H9 (cell line): ENCODE results near the gene PNMA8C. TPM values are rescaled to one million over a fixed set of nuclear protein-coding genes. Genes with fewer than 3 reads are reported as not detected.

Experiments
- DNase-seq: peaks from one replicate; pipeline ENCODE4 v3.0.0-alpha.2; 2017
- H2AFZ ChIP-seq: one replicate; pipeline ENCODE4 v1.6.1; 2013; ENCODE audit warnings: mild to moderate bottlenecking, low read length, control low read depth, moderate library complexity
- H2AK5ac ChIP-seq: 2 replicates; pipeline ENCODE4 v1.6.1; 2013; ENCODE audit warnings: low read length, control low read depth, mixed read lengths; ENCODE audit not compliant: insufficient read length
- H2BK120ac ChIP-seq: one replicate; pipeline ENCODE4 v1.6.1; 2013; ENCODE audit warnings: low read depth, mild to moderate bottlenecking, low read length, control low read depth, inconsistent platforms; ENCODE audit not compliant: poor library complexity, severe bottlenecking
- H2BK12ac ChIP-seq: 2 replicates; pipeline ENCODE4 v1.6.1; 2013; ENCODE audit warnings: low read length, control low read depth, mixed read lengths, low read depth; ENCODE audit not compliant: insufficient read length
- H2BK15ac ChIP-seq: 2 replicates; pipeline ENCODE4 v1.6.1; 2013; ENCODE audit warnings: low read depth, low read length, control low read depth
- H2BK20ac ChIP-seq: one replicate; pipeline ENCODE4 v1.6.1; 2013; ENCODE audit warnings: low read depth, mild to moderate bottlenecking, low read length, control low read depth, inconsistent platforms; ENCODE audit not compliant: poor library complexity, severe bottlenecking
- H2BK5ac ChIP-seq: 2 replicates; pipeline ENCODE4 v1.6.1; 2013; ENCODE audit warnings: low read length, control low read depth, mixed read lengths; ENCODE audit not compliant: insufficient read length
- H3K14ac ChIP-seq: 2 replicates; pipeline ENCODE4 v1.6.1; 2013; ENCODE audit warnings: low read length, control low read depth; ENCODE audit not compliant: insufficient read depth
- H3K18ac ChIP-seq: 2 replicates; pipeline ENCODE4 v1.6.1; 2013; ENCODE audit warnings: low read depth, mild to moderate bottlenecking, mixed read lengths, low read length, control low read depth; ENCODE audit not compliant: insufficient read length
- H3K23ac ChIP-seq: 2 replicates; pipeline ENCODE4 v1.6.1; 2013; ENCODE audit warnings: low read length, control low read depth, mixed read lengths, low read depth; ENCODE audit not compliant: insufficient read length
- H3K23me2 ChIP-seq: 2 replicates; pipeline ENCODE4 v1.6.1; 2013; ENCODE audit warnings: low read depth, mild to moderate bottlenecking, mixed read lengths, low read length, control low read depth; ENCODE audit not compliant: insufficient read length, poor library complexity, severe bottlenecking
- H3K27ac ChIP-seq: 2 replicates; pipeline ENCODE4 v1.5.1; 2013; ENCODE audit warnings: low read length, control low read depth, mixed read lengths, low read depth; ENCODE audit not compliant: insufficient read length
- H3K27me3 ChIP-seq: 2 replicates; pipeline ENCODE4 v1.6.1; 2013; ENCODE audit warnings: low read length, control low read depth, inconsistent platforms; ENCODE audit not compliant: insufficient read depth
- H3K4ac ChIP-seq: 2 replicates; pipeline ENCODE4 v1.6.1; 2013; ENCODE audit warnings: low read depth, mild to moderate bottlenecking, control low read depth, inconsistent platforms, low read length, moderate library complexity
- H3K4me1 ChIP-seq: 2 replicates; pipeline ENCODE4 v1.6.1; 2013; ENCODE audit warnings: low read length, control low read depth, inconsistent platforms; ENCODE audit not compliant: insufficient read depth
- H3K4me2 ChIP-seq: 2 replicates; pipeline ENCODE4 v1.6.1; 2013; ENCODE audit warnings: low read length, control low read depth, mixed read lengths; ENCODE audit not compliant: insufficient read length, insufficient read depth
- H3K56ac ChIP-seq: 2 replicates; pipeline ENCODE4 v1.6.1; 2013; ENCODE audit warnings: low read depth, mild to moderate bottlenecking, mixed read lengths, low read length, control low read depth; ENCODE audit not compliant: insufficient read length
- H3K79me1 ChIP-seq: 2 replicates; pipeline ENCODE4 v1.6.1; 2013; ENCODE audit warnings: low read depth, mild to moderate bottlenecking, moderate library complexity, low read length, control low read depth, inconsistent platforms; ENCODE audit not compliant: insufficient read depth, poor library complexity, severe bottlenecking
- H3K79me2 ChIP-seq: 2 replicates; pipeline ENCODE4 v1.6.1; 2013; ENCODE audit warnings: low read length, control low read depth, inconsistent platforms; ENCODE audit not compliant: insufficient read depth
- H3K9ac ChIP-seq: 2 replicates; pipeline ENCODE4 v1.6.1; 2013; ENCODE audit warnings: low read length, control low read depth, mixed read lengths; ENCODE audit not compliant: insufficient read length; ENCODE audit errors: extremely low read depth
- H3K9me3 ChIP-seq: one replicate; pipeline ENCODE4 v1.6.1; 2013; ENCODE audit warnings: low read depth, low read length, inconsistent platforms; ENCODE audit not compliant: control insufficient read depth
- H3T11ph ChIP-seq: one replicate; pipeline ENCODE4 v1.6.1; 2013; ENCODE audit warnings: mild to moderate bottlenecking, low read length, control low read depth, inconsistent platforms
- H4K20me1 ChIP-seq: one replicate; pipeline ENCODE4 v1.6.1; 2013; ENCODE audit not compliant: control insufficient read depth, insufficient read length, insufficient read depth
- H4K5ac ChIP-seq: 2 replicates; pipeline ENCODE4 v1.6.1; 2013; ENCODE audit warnings: low read depth, mild to moderate bottlenecking, mixed read lengths, low read length, control low read depth; ENCODE audit not compliant: insufficient read length
- H4K8ac ChIP-seq: replicated peaks from 2 replicates; pipeline ENCODE4 v1.6.1; 2013; ENCODE audit warnings: low read length, control low read depth, mixed read lengths, low read depth; ENCODE audit not compliant: insufficient read length
- H4K91ac ChIP-seq: 2 replicates; pipeline ENCODE4 v1.6.1; 2013; ENCODE audit warnings: low read depth, mild to moderate bottlenecking, moderate library complexity, mixed read lengths, low read length, control low read depth; ENCODE audit not compliant: insufficient read length
- H3K27ac Mint-ChIP-seq, 3 experiments: 2 replicates in 2 of 3; 3 replicates in 1 of 3; pipeline ENCODE4 v1.8.0; 2020 to 2021; ENCODE audit warnings: mixed read lengths in 3 of 3, mild to moderate bottlenecking in 1 of 3, moderate library complexity in 1 of 3
- H3K27me3 Mint-ChIP-seq: 2 replicates; pipeline ENCODE4 v1.8.0; 2021; ENCODE audit warnings: low read depth, mild to moderate bottlenecking, moderate library complexity, mixed read lengths
- H3K36me3 Mint-ChIP-seq, 3 experiments: 2 replicates in 2 of 3; 3 replicates in 1 of 3; pipeline ENCODE4 v1.8.0; 2020 to 2021; ENCODE audit warnings: low read depth in 3 of 3, mixed read lengths in 3 of 3; ENCODE audit not compliant: insufficient read depth in 1 of 3
- H3K4me1 Mint-ChIP-seq, 2 experiments: 2 replicates each; pipeline ENCODE4 v1.8.0; 2020; ENCODE audit warnings: mixed read lengths in 2 of 2
- H3K4me3 Mint-ChIP-seq, 2 experiments: 2 replicates in 1 of 2; 3 replicates in 1 of 2; pipeline ENCODE4 v1.8.0; 2020 to 2021; ENCODE audit warnings: mild to moderate bottlenecking in 2 of 2, mixed read lengths in 2 of 2, moderate library complexity in 1 of 2
- H3K9me3 Mint-ChIP-seq, 2 experiments: 2 replicates in 1 of 2; 3 replicates in 1 of 2; pipeline ENCODE4 v1.8.0; 2020; ENCODE audit warnings: mild to moderate bottlenecking in 2 of 2, mixed read lengths in 2 of 2, moderate library complexity in 1 of 2
- WGBS: extraction: QIAGEN DNeasy Blood & Tissue Kit; methylation state at CpG from one replicate; pipeline ENCODE4 v1.1.7; 2013; ENCODE audit warnings: missing lambda C conversion rate, low lambda C conversion rate, mixed read lengths; ENCODE audit not compliant: insufficient read length; ENCODE audit errors: extremely low coverage; 5-methylcytosine and 5-hydroxymethylcytosine counted together
- total RNA-seq: library from RNA; stranded (reverse); gene quantifications from 2 replicates; pipeline ENCODE4 v1.2.1, GENCODE V29; 2021
- TF ChIP-seq, protein P1 (sequence below): fragments of 200-600 bp; sonication (generic); conservative IDR thresholded peaks from 3 replicates; pipeline ENCODE4 v1.8.0; 2021; ENCODE audit warnings: antibody characterized with exemption, mild to moderate bottlenecking

Gene PNMA8C
- total RNA-seq, 1 experiment from 2014 or later = 1.8 TPM

DNA sequence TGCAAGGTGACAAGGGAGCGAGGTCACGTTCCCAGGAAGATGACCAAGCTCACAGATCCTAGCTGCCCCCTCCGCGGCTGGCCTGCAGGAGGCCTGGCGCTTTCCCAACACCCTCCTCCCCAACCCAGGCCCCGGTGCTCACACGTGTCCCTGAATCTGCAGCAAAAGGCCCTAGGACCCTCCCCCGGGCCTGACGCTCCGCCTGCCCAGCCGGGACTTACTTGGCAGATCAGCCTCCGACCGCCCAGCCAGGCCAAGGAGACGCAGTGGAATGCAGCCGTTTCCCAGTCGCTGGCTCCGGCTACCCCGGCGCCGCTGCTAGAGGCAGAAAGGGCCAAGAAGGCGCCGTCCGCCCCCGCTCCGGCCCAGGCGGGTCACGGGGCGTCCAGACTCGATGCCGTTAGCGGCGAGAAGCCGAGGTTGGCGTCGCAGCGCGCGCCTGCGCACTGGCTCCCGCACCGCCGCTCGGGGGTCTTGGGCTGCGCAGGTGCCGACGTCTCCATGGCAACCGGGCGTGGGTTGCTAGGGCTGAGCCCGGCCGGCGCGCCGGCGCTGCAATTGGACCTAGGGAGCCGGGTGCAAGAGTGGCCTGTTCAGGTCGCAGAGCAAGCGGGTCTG lies 42.5 kb upstream of the PNMA8C start, which contains the start of gene PNMA8A:
Gene PNMA8A, minus strand, starts transcription at position 448 of the 618 bp plus-strand sequence. CDS start 528 bp downstream, outside the sequence.
- peaks cover 12% of the 10 kb centered on the region for H3K27me3 Mint-ChIP-seq
- Histone ChIP-seq H3K14ac (peak within 1 kb of the TSS; percentile 76; the same call in 1 of the 2 replicates), H2AFZ (no peak within 1 kb of the TSS), H3K4ac (no peak within 1 kb of the TSS), H3K4me2 (peak within 1 kb of the TSS; percentile 60), H4K20me1 (no peaks in the 10 kb centered on the region), H4K8ac (no peak within 1 kb of the TSS), H3K27me3 (no peaks in the 10 kb centered on the region), H3K79me2 (no peaks in the 10 kb centered on the region), H4K91ac (no peak within 1 kb of the TSS), H3K9me3 (no peaks in the 10 kb centered on the region), H3T11ph (no peak within 1 kb of the TSS), H3K27ac (no peak within 1 kb of the TSS), H3K23ac (no peak within 1 kb of the TSS), H3K4me1 (no peaks in the 10 kb centered on the region), H4K5ac (no peak within 1 kb of the TSS), H2BK12ac (no peak within 1 kb of the TSS), H3K23me2 (peaks cover 6% of the 10 kb centered on the region), H2BK15ac (no peak within 1 kb of the TSS), H3K79me1 (peaks cover 5% of the 10 kb centered on the region), H3K18ac (peak within 1 kb of the TSS; percentile 52), H2BK20ac (no peak within 1 kb of the TSS), H3K56ac (no peak within 1 kb of the TSS), H2BK5ac (no peak within 1 kb of the TSS), H2AK5ac (no peak within 1 kb of the TSS), H3K9ac (peak within 1 kb of the TSS; percentile 39), H2BK120ac (no peak within 1 kb of the TSS)
- no peaks in the 10 kb centered on the region for H3K9me3 Mint-ChIP-seq
- peak within 1 kb of the TSS; percentile 72 to 80 for H3K4me3 Mint-ChIP-seq
- WGBS = no CpG with 5 or more reads among the region's 57 CpGs
- peaks cover 26 to 42% (median 38%) of the 10 kb centered on the region in 3 experiments for H3K36me3 Mint-ChIP-seq
- H3K4me1 Mint-ChIP-seq = peaks cover 3 to 13% of the 10 kb centered on the region in 2 experiments; a peak in 3 of 4 replicates
- DNase-seq = peak; percentile 95
- TF ChIP-seq, protein P1, sequence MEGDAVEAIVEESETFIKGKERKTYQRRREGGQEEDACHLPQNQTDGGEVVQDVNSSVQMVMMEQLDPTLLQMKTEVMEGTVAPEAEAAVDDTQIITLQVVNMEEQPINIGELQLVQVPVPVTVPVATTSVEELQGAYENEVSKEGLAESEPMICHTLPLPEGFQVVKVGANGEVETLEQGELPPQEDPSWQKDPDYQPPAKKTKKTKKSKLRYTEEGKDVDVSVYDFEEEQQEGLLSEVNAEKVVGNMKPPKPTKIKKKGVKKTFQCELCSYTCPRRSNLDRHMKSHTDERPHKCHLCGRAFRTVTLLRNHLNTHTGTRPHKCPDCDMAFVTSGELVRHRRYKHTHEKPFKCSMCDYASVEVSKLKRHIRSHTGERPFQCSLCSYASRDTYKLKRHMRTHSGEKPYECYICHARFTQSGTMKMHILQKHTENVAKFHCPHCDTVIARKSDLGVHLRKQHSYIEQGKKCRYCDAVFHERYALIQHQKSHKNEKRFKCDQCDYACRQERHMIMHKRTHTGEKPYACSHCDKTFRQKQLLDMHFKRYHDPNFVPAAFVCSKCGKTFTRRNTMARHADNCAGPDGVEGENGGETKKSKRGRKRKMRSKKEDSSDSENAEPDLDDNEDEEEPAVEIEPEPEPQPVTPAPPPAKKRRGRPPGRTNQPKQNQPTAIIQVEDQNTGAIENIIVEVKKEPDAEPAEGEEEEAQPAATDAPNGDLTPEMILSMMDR = no peak; the same call in 2 of the 3 replicates
- H3K27ac Mint-ChIP-seq = no peak within 1 kb of the TSS
